ENCODE measurements around the gene ZNF860.
A peak's percentile ranks its signal among the peaks of the same experiment; 100 is the strongest.
"Not testable (repeated sequence)": the region's sequence is repeated elsewhere in the genome, so short reads cannot be mapped to it uniquely, and the experiment has no call there.

Gene ZNF860

GRCh38 chr3:31960793-31961431, 20.6 kb upstream of the ZNF860 start:
- no peak for DNase-seq

- DNase-seq, result no peak
Observed at GRCh38 chr3:31962801-31963205, 18.7 kb upstream of the ZNF860 start.

DNA sequence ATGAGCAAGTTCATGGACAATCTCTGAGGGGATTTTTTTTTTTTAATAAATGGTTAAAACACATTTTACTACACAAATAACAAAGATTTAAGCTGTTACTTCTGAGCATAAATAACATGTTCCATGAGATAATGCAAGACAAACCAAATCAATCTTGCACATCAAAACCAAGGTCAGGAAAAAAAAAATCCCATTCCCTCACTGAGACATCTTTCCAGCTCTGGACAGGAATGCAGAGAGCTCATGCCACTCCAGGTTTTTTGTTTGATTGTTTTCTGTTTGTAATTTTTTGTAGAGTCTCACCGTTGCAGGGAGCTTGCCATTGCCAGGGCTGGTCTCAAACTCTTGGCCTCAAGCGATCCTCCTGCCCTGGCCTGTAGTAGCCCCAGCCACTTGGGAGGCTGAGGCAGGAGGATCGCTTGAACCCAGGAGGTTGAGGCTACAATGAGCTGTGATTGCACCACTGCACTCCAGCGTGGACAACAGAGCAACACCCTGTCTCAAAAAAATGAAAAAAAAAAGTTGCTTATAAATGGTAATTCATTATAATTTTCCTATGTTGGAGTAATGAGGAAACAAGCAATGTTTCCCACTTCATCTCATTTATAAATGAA, 14.5 kb upstream of the ZNF860 start:
- DNase-seq, result no peak

GRCh38 chr3:31967592-31967991, 14.0 kb upstream of the ZNF860 start:
- no peak for DNase-seq

- DNase-seq, result no peak
Observed at GRCh38 chr3:31968369-31968926, 13.1 kb upstream of the ZNF860 start.

- DNase-seq, result no peak
Observed at GRCh38 chr3:31968927-31969418, 12.6 kb upstream of the ZNF860 start.

GRCh38 chr3:31971607-31972006, 9.9 kb upstream of the ZNF860 start:
- no peak for DNase-seq

- DNase-seq, result no peak
Observed at GRCh38 chr3:31973081-31973480, 8.5 kb upstream of the ZNF860 start.

- DNase-seq, result no peak
Observed at GRCh38 chr3:31973837-31974236, 7.7 kb upstream of the ZNF860 start.

DNA sequence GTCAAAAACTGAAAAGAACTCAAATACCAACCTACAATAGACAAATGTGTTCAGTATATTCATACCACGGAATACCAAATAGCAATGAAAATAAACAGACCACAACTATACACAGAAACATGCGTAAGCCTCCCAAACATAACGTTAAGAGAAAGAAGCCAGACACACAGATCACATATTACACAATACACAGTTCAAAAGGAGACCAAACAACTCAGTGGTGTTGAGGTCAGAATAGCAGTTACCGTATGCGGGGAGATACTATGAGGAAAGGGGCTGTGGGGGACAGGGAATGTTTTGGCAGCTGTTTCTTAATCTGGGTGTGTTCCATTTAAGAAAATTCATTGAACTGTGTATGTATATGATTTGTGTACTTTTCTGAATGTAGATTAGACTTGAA, 7.1 kb upstream of the ZNF860 start:
- no peak for DNase-seq

DNA sequence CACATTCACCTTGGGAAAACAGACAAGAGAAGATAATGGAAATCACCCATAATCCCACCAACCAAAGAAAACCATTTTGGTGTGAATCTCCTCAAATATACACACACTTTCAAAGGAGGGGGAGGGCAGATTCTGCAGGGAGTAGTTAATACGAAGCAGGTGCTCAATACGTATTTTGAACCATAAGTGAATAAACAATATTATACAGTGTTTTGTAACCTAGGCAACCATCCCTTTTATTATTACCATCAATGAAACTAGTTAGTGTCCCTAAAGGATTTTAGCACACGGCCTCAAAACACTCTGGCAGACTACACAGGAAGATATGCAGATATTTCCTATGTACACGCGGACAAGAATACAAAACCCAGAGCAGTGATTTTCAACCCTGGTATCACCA, 6.6 kb upstream of the ZNF860 start:
- DNase-seq, result no peak

- no peak for DNase-seq
Observed at GRCh38 chr3:31976302-31976701, 5.2 kb upstream of the ZNF860 start.

- no peak for DNase-seq
Observed at GRCh38 chr3:31977736-31978135, 3.8 kb upstream of the ZNF860 start.

DNA sequence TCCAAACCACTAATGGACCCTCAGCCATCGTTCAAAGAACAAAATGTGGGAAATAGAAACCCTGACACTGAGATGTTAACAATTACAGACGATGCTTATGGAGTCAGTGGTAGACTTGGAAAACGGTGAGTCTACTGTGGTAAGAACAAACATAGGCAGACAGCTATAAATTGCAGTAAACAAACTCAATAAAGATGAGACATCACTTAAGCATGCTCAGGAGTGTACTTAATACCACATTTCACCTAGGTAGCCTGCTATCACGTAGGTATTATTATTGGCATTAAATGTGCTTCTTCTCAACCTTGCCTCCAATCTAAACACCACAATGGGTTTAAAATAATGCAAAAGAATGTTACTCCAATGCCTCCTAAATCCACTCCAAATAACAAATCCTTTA, 3.0 kb upstream of the ZNF860 start:
- no peak for DNase-seq

GRCh38 chr3:31979001-31979697, 2.4 kb upstream of the ZNF860 start:
- DNase-seq, result no peak

DNA sequence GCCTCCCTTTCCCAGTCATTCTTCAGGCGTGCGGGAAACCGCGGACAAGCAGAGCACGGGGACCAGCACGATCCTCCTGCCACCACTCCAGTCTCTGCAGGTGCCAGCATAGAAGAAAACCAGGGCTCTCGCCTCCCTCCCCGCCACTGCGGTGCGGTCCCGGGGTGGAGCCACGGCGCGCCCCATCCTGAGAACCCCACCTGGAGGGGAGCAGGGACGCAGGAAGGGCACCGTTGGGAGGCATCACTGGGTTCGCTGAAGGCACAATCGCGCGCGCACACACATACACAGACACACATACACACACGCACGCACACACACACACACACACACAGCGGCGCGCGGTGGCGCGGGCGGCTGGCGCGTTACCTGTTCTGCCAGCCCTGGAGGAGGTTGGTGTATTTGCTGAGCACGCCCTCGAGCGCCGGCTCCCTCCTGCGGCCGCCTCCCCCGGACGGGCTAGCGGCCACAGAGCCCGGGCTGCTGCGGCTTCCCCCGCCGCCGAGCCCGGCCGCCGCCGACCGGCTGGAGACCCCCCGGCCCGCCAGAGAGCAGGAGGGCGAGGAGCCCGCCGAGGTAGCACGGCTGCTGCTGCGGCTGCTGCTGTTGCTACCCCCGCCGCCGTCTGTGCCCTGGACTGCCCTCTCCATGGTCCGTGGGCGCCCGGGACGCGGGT, 882 bp upstream of the ZNF860 start:
- peak in 22 of 56 donors; percentile 3 to 56 (median 25) for DNase-seq

DNA sequence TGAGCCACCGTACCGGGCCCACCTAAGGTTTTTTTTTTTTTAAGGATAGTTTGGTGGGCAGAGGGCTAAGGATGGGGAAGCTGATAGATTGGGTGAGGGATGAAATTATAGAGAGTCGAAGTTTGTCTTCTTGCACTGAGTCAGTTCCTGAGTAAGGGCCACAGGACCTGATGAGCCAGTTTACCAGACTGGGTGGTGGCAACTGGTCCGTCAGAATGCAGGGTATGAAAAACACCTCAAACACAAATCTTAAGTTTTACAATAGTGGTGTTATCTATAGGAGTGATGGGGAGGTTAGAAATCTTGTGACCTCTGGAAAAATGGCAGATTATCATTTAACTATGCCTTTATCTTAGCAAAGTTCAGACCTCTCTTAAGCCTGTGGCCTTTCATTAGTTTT, 2.8 kb downstream of the ZNF860 start:
- no peak for DNase-seq

DNA sequence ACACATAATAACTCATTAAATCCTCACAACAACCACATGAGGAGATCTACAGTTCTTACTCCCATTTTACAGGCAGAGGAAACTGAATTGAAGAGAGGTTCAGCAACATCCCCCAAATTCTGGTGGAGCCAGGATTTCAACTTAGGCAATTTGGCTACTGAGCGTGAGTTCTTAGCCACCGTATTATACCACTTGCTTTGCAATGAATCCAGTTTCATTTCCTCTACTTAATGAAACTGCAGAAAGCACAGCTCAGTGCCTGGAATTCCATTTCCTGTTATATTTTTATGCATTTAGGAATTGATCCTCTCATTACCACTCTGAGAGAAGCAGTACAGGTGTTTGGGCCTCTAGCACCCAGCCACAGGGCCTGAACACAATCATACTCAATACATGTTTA, 4.3 kb downstream of the ZNF860 start:
- DNase-seq, result no peak

- DNase-seq, result no peak
Observed at GRCh38 chr3:31988271-31988670, 6.7 kb downstream of the ZNF860 start.

DNA sequence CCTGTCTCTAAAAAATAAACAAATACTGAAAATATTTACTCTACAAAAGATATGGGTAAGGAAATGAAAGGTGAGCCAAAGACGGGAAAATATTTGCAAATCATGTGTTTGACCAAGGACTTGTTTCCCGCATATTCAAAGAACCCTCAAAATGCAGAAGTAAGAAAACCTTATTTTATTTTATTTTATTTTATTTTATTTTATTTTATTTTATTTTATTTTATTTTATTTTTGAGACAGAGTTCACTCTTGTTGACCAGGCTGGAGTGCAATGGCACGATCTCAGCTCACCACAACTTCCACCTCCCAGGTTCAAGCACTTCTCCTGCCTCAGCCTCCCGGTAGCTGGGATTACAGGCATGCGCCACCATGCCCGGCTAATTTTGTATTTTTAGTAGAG, 11.4 kb downstream of the ZNF860 start:
- not testable (repeated sequence) for DNase-seq

GRCh38 chr3:31993843-31994242, 12.3 kb downstream of the ZNF860 start:
- DNase-seq, result no peak

GRCh38 chr3:31995026-31995425, 13.5 kb downstream of the ZNF860 start:
- not testable (repeated sequence) for DNase-seq
